Glomerular endothelial cell (primary cell): Measurements from ENCODE around the gene CREB3. TPM values are rescaled to one million over a fixed set of nuclear protein-coding genes. Genes with fewer than 3 reads are reported as not detected.
A peak's percentile ranks its signal among the peaks of the same experiment; 100 is the strongest.

ENCODE experiments used
- DNase-seq: peaks from one replicate; pipeline ENCODE4 v3.0.0-alpha.2; 2011; ENCODE audit warnings: low read depth, low spot score; ENCODE audit errors: extremely low read depth
- total RNA-seq: library from RNA; depleted of rRNA; stranded (reverse); fragments of >200 nt; gene quantifications from 2 replicates; pipeline ENCODE4 v1.2.3, GENCODE V29; 2015

CREB3 gene
- 77.0 and 78.6 TPM in 2 replicates for total RNA-seq

- peak; percentile 87 for DNase-seq
Measured at GRCh38 chr9:35732185-35732799, at the start of gene CREB3, which contains the start of gene TLN1. Gene CREB3, plus strand, starts transcription at chr9:35732666. Its CDS starts 107 bp downstream, at chr9:35732773. Gene TLN1, minus strand, starts transcription at chr9:35732195. Its CDS starts 6,501 bp downstream, at chr9:35725694.

GRCh38 chr9:35683323-35683722 is 49.1 kb upstream of the CREB3 start:
- DNase-seq = no peak

- no peak for DNase-seq
Measured at GRCh38 chr9:35684921-35685320, 47.5 kb upstream of the CREB3 start.

GRCh38 chr9:35685506-35685905 is 47.0 kb upstream of the CREB3 start:
- DNase-seq = no peak

- DNase-seq = no peak
Measured at GRCh38 chr9:35686222-35687203, 46.0 kb upstream of the CREB3 start.

- no peak for DNase-seq
Measured at GRCh38 chr9:35687306-35687705, 45.2 kb upstream of the CREB3 start.

- no peak for DNase-seq
Measured at GRCh38 chr9:35687972-35688557, 44.4 kb upstream of the CREB3 start.

GRCh38 chr9:35688558-35689541 is 43.6 kb upstream of the CREB3 start:
- DNase-seq = no peak

GRCh38 chr9:35689542-35690293 is 42.7 kb upstream of the CREB3 start, which contains the start of gene TPM2:
Gene TPM2, minus strand, starts transcription at chr9:35689925. Its CDS starts 108 bp downstream, at chr9:35689817.
- DNase-seq = no peak

- no peak for DNase-seq
Measured at GRCh38 chr9:35690294-35690613, 42.2 kb upstream of the CREB3 start.

- DNase-seq = no peak
Measured at GRCh38 chr9:35690614-35691333, 41.7 kb upstream of the CREB3 start.

- no peak for DNase-seq
Measured at GRCh38 chr9:35691334-35691650, 41.2 kb upstream of the CREB3 start.

GRCh38 chr9:35691757-35692301 is 40.6 kb upstream of the CREB3 start:
- DNase-seq = no peak

- no peak for DNase-seq
Measured at GRCh38 chr9:35695943-35696401, 36.5 kb upstream of the CREB3 start.

GRCh38 chr9:35696520-35697215 is 35.8 kb upstream of the CREB3 start:
- no peak for DNase-seq

GRCh38 chr9:35697486-35697885 is 35.0 kb upstream of the CREB3 start:
- DNase-seq = no peak

- no peak for DNase-seq
Measured at GRCh38 chr9:35698231-35698630, 34.2 kb upstream of the CREB3 start.

GRCh38 chr9:35700031-35700430 is 32.4 kb upstream of the CREB3 start:
- no peak for DNase-seq
